GM23338 (cell line): ENCODE results near the gene SMIM28. TPM values are rescaled to one million over a fixed set of nuclear protein-coding genes. Genes with fewer than 3 reads are reported as not detected.

Source experiments
- ATAC-seq: fragments of 200-7000 bp; cut with Tn5 transposase; 3 replicates; pipeline ENCODE4 v1.9.1; 2020
- DNase-seq: peaks from one replicate; pipeline ENCODE4 v3.0.0-alpha.2; 2015; ENCODE audit warnings: low spot score
- H2AFZ ChIP-seq: fragments of 200-600 bp; sonication (generic); 2 replicates; pipeline ENCODE4 v1.8.0; 2016; ENCODE audit warnings: antibody characterized with exemption, mild to moderate bottlenecking, moderate library complexity
- H3F3A ChIP-seq: fragments of 200-600 bp; sonication (generic); replicated peaks from 2 replicates; pipeline ENCODE4 v1.8.0; 2017; ENCODE audit warnings: antibody characterized with exemption, mixed run types, low read depth
- H3K27ac ChIP-seq: fragments of 200-600 bp; sonication (generic); 2 replicates; pipeline ENCODE4 v1.6.1; 2016; ENCODE audit warnings: low read depth
- H3K27me3 ChIP-seq: fragments of 200-600 bp; sonication (generic); 2 replicates; pipeline ENCODE4 v1.8.0; 2016; ENCODE audit warnings: mild to moderate bottlenecking, mixed run types, moderate library complexity; ENCODE audit not compliant: insufficient read depth
- H3K36me3 ChIP-seq: fragments of 200-600 bp; sonication (generic); 2 replicates; pipeline ENCODE4 v1.8.0; 2016; ENCODE audit warnings: mild to moderate bottlenecking; ENCODE audit not compliant: insufficient read depth
- H3K4me1 ChIP-seq: fragments of 200-600 bp; sonication (generic); 2 replicates; pipeline ENCODE4 v1.8.0; 2016; ENCODE audit warnings: mild to moderate bottlenecking, moderate library complexity; ENCODE audit not compliant: insufficient read depth
- H3K4me2 ChIP-seq: fragments of 200-600 bp; sonication (generic); 2 replicates; pipeline ENCODE4 v1.7.1; 2017; ENCODE audit warnings: mixed run types
- H3K4me3 ChIP-seq: fragments of 200-600 bp; sonication (generic); 2 replicates; pipeline ENCODE4 v1.6.1; 2016; ENCODE audit warnings: mixed run types
- H3K79me2 ChIP-seq: fragments of 200-600 bp; sonication (generic); replicated peaks from 2 replicates; pipeline ENCODE4 v1.8.0; 2017; ENCODE audit warnings: mild to moderate bottlenecking; ENCODE audit not compliant: insufficient read depth
- H3K9me2 ChIP-seq: fragments of 200-600 bp; sonication (generic); 2 replicates; pipeline ENCODE4 v1.8.0; 2017; ENCODE audit not compliant: insufficient read depth
- H4K20me1 ChIP-seq: fragments of 200-600 bp; sonication (generic); replicated peaks from 2 replicates; pipeline ENCODE4 v1.8.0; 2017; ENCODE audit warnings: mild to moderate bottlenecking; ENCODE audit not compliant: insufficient read depth
- H3K27ac Mint-ChIP-seq: 2 replicates; pipeline ENCODE4 v1.8.0; 2020; ENCODE audit warnings: inconsistent platforms, mild to moderate bottlenecking, moderate library complexity, mixed read lengths
- H3K27me3 Mint-ChIP-seq: 3 replicates; pipeline ENCODE4 v1.8.0; 2022; ENCODE audit warnings: low read depth, mild to moderate bottlenecking, moderate library complexity, mixed read lengths, inconsistent platforms; ENCODE audit not compliant: insufficient read depth, poor library complexity
- H3K36me3 Mint-ChIP-seq: 3 replicates; pipeline ENCODE4 v1.8.0; 2021; ENCODE audit warnings: low read depth, mild to moderate bottlenecking, inconsistent platforms, moderate library complexity, mixed read lengths
- H3K4me1 Mint-ChIP-seq: 3 replicates; pipeline ENCODE4 v1.8.0; 2020; ENCODE audit warnings: mild to moderate bottlenecking, inconsistent platforms, mixed read lengths
- H3K4me3 Mint-ChIP-seq: 3 replicates; pipeline ENCODE4 v1.8.0; 2021; ENCODE audit warnings: moderate library complexity, mild to moderate bottlenecking, inconsistent platforms, mixed read lengths
- H3K9me3 Mint-ChIP-seq: 3 replicates; pipeline ENCODE4 v1.8.0; 2020; ENCODE audit warnings: moderate library complexity, mild to moderate bottlenecking, inconsistent platforms, mixed read lengths
- CTCF ChIP-seq, 2 experiments: fragments of 200-600 bp in 1 of 2; sonication (generic) in 1 of 2; conservative IDR thresholded peaks; 2 replicates each; pipeline versions ENCODE4 v1.5.1 to v1.6.1; 2016 to 2017; ENCODE audit warnings: antibody characterized with exemption in 2 of 2, low read depth in 2 of 2, mild to moderate bottlenecking in 2 of 2, moderate library complexity in 1 of 2
- EZH2 ChIP-seq: fragments of 200-600 bp; sonication (generic); IDR thresholded peaks from one replicate; pipeline ENCODE4 v1.8.0; 2017; ENCODE audit warnings: antibody characterized with exemption, mild to moderate bottlenecking, low read depth; ENCODE audit not compliant: unreplicated experiment
- NANOG ChIP-seq: IDR thresholded peaks from 2 replicates; pipeline ENCODE4 v1.6.1; 2016; ENCODE audit warnings: antibody characterized with exemption, borderline replicate concordance
- POLR2AphosphoS5 ChIP-seq: IDR thresholded peaks from 2 replicates; pipeline ENCODE4 v1.6.1; 2016; ENCODE audit warnings: antibody characterized with exemption, low read depth
- ZNF462 ChIP-seq: fragments of 250-450 bp; sonication (Bioruptor Pico); IDR thresholded peaks from 2 replicates; pipeline ENCODE4 v1.5.0; 2020; ENCODE audit warnings: mild to moderate bottlenecking, moderate library complexity
- polyA plus RNA-seq: library from polyadenylated mRNA; unstranded; fragments of >200 nt; fragmentation: Nextera tagmentation; extraction: Ambion mirVana; gene quantifications from 2 replicates; pipeline ENCODE4 v1.2.1, GENCODE V29; 2016
- total RNA-seq: library from RNA; depleted of rRNA; stranded (reverse); fragments of >200 nt; shearing (Covaris generic); gene quantifications from 2 replicates; pipeline ENCODE4 v1.2.3, GENCODE V29; 2014

Gene SMIM28
- total and polyA plus RNA-seq, 2 experiments from 2014 or later, result not detected

- Histone ChIP-seq H3K4me1 (peaks cover 39% of the 10 kb centered on the region), H3K36me3 (no peaks in the 10 kb centered on the region; the same call in 1 of the 2 replicates), H3K4me3 (no peak overlapping the region), H4K20me1 (no peaks in the 10 kb centered on the region), H3K27me3 (no peaks in the 10 kb centered on the region), H3K9me2 (no peaks in the 10 kb centered on the region), H2AFZ (no peak overlapping the region), H3K4me2 (peak overlapping the region; percentile 67), H3K27ac (peak overlapping the region; percentile 53), H3K79me2 (no peaks in the 10 kb centered on the region), H3F3A (no peaks in the 10 kb centered on the region)
- TF ChIP-seq CTCF (conservative IDR thresholded peaks at IDR 0.05; ENCODE audit: low read depth in 2 of 2) (no peak), NANOG (no peak), ZNF462 (CRISPR knock-in tag) (no peak), POLR2AphosphoS5 (no peak), EZH2 (no peak)
- no peak for ATAC-seq
- no peak overlapping the region for H3K27ac Mint-ChIP-seq
- DNase-seq, result no peak
- no peaks in the 10 kb centered on the region for H3K9me3 Mint-ChIP-seq
- no peak overlapping the region for H3K4me3 Mint-ChIP-seq
- H3K27me3 Mint-ChIP-seq, result peaks cover 5% of the 10 kb centered on the region
- peaks cover 43% of the 10 kb centered on the region for H3K4me1 Mint-ChIP-seq
- H3K36me3 Mint-ChIP-seq, result peaks cover 28% of the 10 kb centered on the region
Observed at GRCh38 chr6:138330763-138331162, 46.9 kb upstream of the SMIM28 start.
